GM12801 (cell line): ENCODE results near the gene CD82.

Source experiments
- TF ChIP-seq, protein P1 (sequence below): IDR thresholded peaks from one replicate; pipeline ENCODE4 v1.5.1; 2011; ENCODE audit warnings: control low read depth; ENCODE audit not compliant: insufficient read length; ENCODE audit errors: extremely low read depth

The CD82 gene

GRCh38 chr11:44630511-44631210 is 65.2 kb downstream of the CD82 start:
- TF ChIP-seq, protein P1, sequence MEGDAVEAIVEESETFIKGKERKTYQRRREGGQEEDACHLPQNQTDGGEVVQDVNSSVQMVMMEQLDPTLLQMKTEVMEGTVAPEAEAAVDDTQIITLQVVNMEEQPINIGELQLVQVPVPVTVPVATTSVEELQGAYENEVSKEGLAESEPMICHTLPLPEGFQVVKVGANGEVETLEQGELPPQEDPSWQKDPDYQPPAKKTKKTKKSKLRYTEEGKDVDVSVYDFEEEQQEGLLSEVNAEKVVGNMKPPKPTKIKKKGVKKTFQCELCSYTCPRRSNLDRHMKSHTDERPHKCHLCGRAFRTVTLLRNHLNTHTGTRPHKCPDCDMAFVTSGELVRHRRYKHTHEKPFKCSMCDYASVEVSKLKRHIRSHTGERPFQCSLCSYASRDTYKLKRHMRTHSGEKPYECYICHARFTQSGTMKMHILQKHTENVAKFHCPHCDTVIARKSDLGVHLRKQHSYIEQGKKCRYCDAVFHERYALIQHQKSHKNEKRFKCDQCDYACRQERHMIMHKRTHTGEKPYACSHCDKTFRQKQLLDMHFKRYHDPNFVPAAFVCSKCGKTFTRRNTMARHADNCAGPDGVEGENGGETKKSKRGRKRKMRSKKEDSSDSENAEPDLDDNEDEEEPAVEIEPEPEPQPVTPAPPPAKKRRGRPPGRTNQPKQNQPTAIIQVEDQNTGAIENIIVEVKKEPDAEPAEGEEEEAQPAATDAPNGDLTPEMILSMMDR: no peak

- TF ChIP-seq, protein P1: no peak
Measured at GRCh38 chr11:44631831-44632230, 66.4 kb downstream of the CD82 start.

DNA sequence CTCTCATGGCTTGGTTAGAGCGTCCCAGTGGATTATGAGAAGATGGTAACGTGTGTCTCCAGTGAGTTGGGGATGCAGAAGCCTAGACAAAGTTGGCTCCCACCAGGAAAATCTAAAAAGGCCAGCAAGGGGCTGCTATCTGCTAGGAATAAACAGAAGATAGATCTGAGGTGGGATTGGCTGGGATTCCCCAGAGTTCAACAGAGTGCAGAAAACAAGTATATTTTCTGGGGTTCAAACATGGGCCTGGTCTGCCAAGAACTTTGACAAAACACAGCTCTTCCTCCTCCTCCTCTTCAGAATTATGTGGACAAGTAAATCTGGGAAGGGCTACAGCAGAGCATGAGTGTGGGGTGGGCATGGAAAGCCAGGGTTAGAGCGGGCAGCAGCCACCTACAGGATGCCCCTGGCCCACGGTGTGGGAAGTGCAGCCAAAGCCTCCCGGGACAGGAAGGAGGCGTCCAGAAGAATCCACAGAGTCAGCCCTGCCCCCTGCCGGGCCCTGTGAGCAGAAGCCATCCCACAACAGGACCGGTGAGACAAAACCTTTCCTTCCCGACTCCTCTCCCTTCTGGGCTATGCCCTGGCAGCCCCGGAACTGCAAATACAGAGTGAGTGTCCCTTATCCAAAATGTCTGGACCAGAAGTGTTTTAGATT is 67.1 kb downstream of the CD82 start:
- TF ChIP-seq, protein P1: no peak

- TF ChIP-seq, protein P1: no peak
Measured at GRCh38 chr11:44633641-44634040, 68.2 kb downstream of the CD82 start.

DNA sequence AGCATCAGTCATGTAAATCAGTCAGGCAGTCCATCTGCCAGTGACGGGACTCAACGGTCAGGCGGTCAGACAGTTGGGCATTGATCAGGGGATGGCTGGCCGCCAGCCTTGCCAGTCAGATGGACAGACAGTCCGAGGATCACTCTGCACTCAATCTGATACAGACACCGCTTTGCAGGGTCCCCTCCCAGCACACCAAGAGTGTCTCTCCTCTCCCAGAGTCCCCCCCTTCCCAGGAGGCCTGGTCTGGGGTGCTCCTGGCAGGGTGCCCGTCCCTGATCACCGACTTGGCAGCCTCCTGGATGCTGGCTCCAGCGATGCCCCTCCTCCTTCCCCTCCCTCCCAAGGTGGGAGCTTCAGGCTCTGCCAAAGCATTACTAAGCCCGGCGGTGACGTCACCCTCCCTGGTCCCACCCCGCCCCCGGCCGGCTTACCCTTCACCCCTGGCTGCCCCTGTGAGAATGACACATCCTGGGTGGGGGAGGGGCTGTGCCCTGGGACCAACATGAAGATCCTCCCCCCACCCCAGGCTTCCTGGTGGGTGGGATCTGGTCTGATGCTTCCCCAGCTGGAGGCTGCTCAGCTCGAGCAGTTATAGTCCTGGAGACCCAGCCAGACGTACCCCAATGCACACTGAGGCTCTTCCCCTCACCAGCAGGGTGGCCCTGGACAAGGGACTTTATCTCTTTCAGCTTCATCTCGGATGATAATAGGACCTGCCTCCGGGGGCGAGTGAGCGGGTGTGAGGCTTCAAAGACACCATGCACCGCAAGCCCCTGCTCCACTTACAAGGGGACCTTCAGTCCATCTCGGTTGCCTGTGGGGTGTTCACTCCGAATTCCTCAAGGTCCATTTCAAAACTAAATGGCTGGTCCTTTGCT is 69.2 kb downstream of the CD82 start:
- TF ChIP-seq, protein P1: no peak

DNA sequence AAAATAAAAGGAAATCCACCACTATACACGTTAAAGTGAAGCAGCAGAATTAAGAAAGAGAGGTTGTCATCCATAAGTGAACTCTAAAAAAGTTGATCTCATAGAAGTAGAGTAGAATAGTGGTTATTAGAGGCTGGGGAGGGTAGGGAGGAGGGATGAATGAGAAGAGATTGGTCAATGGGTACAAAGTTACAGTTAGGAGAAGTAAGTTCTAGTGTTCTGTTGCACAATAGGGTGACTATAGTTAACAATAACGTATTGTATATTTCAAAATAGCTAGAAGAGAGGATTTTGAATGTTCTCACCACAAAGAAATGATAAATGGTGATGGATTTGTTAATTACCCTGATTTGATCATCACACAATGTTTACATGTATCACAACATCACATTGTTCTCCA is 72.0 kb downstream of the CD82 start:
- TF ChIP-seq, protein P1: no peak

- TF ChIP-seq, protein P1: no peak
Measured at GRCh38 chr11:44638032-44638431, 72.6 kb downstream of the CD82 start.
